H1 (cell line): Measurements from ENCODE around the gene ARMC9. TPM values are rescaled to one million over a fixed set of nuclear protein-coding genes. Genes with fewer than 3 reads are reported as not detected.

Experiments used
- CTCF ChIA-PET: fragments of 300-600 bp; sonication (Branson Sonifier 250); formaldehyde crosslinking; loops from one replicate; lab custom pipeline; 2021; ENCODE audit not compliant: partially characterized antibody; lab: Charles Lee
- POLR2A ChIA-PET: fragments of 300-600 bp; sonication (Branson Sonifier 250); formaldehyde crosslinking; loops from one replicate; lab custom pipeline; 2021; ENCODE audit warnings: inconsistent platforms; ENCODE audit not compliant: partially characterized antibody; lab: Charles Lee
- DNase-seq, 2 experiments: peaks; one replicate each; pipeline versions ENCODE4 v3.0.0 to v3.0.0-alpha.2; 2010 to 2022; ENCODE audit warnings: low spot score in 2 of 2, low read depth in 1 of 2, mixed read lengths in 1 of 2
- FAIRE-seq: peaks from 2 replicates; lab custom pipeline; 2011; peaks lifted over from hg19 to GRCh38; lab: Jason Lieb, UNC
- H2AFZ ChIP-seq: 2 replicates; pipeline ENCODE4 v1.8.1; 2012; ENCODE audit warnings: low read length, inconsistent platforms
- H2AK5ac ChIP-seq: 2 replicates; pipeline ENCODE4 v1.6.1; 2013; ENCODE audit warnings: low read depth, low read length
- H2BK120ac ChIP-seq: replicated peaks from 2 replicates; pipeline ENCODE3; 2013; ENCODE audit warnings: low read depth, low read length, inconsistent platforms
- H2BK12ac ChIP-seq: 2 replicates; pipeline ENCODE4 v1.6.1; 2013; ENCODE audit warnings: low read depth, low read length
- H2BK15ac ChIP-seq: 2 replicates; pipeline ENCODE4 v1.6.1; 2013; ENCODE audit warnings: low read length
- H2BK20ac ChIP-seq: 2 replicates; pipeline ENCODE4 v1.6.1; 2013; ENCODE audit warnings: low read length
- H2BK5ac ChIP-seq: 2 replicates; pipeline ENCODE4 v1.6.1; 2013; ENCODE audit warnings: low read depth, low read length
- H3K14ac ChIP-seq: 2 replicates; pipeline ENCODE4 v1.6.1; 2013; ENCODE audit warnings: inconsistent platforms; ENCODE audit not compliant: insufficient read length
- H3K18ac ChIP-seq: 2 replicates; pipeline ENCODE4 v1.6.1; 2013; ENCODE audit warnings: low read length; ENCODE audit errors: extremely low read depth
- H3K23ac ChIP-seq: 2 replicates; pipeline ENCODE4 v1.6.1; 2013; ENCODE audit warnings: inconsistent platforms; ENCODE audit not compliant: insufficient read length
- H3K23me2 ChIP-seq: 2 replicates; pipeline ENCODE4 v1.6.1; 2013; ENCODE audit warnings: low read depth, low read length
- H3K27ac ChIP-seq: 2 replicates; pipeline ENCODE4 v1.6.1; 2011; ENCODE audit warnings: low read depth, low read length, inconsistent platforms
- H3K27me3 ChIP-seq, 4 experiments: replicated peaks in 1 of 4; 1 replicate in 1 of 4; 2 replicates in 3 of 4; pipeline versions ENCODE4 v1.6.1 to v1.8.1; 2011 to 2013; ENCODE audit warnings: low read length in 3 of 4, mild to moderate bottlenecking in 3 of 4, inconsistent platforms in 2 of 4, mixed read lengths in 2 of 4, moderate library complexity in 1 of 4; ENCODE audit not compliant: control insufficient read depth in 3 of 4, insufficient read depth in 3 of 4; ENCODE audit errors: extremely low read depth in 1 of 4
- H3K36me3 ChIP-seq, 4 experiments: 2 replicates each; pipeline versions ENCODE4 v1.6.1 to v1.8.1; 2011 to 2013; ENCODE audit warnings: mild to moderate bottlenecking in 4 of 4, low read length in 3 of 4, moderate library complexity in 2 of 4, control low read depth in 1 of 4, inconsistent platforms in 1 of 4; ENCODE audit not compliant: insufficient read depth in 4 of 4, control insufficient read depth in 2 of 4
- H3K4ac ChIP-seq: replicated peaks from 2 replicates; pipeline ENCODE3; 2013; ENCODE audit warnings: low read length, low read depth, mixed read lengths, inconsistent platforms; ENCODE audit not compliant: insufficient read length
- H3K4me1 ChIP-seq, 4 experiments: replicated peaks in 1 of 4; 1 replicate in 1 of 4; 2 replicates in 3 of 4; pipeline versions ENCODE4 v1.6.1 to v1.8.1; 2011 to 2013; ENCODE audit warnings: low read length in 3 of 4, inconsistent platforms in 2 of 4, mixed read lengths in 1 of 4; ENCODE audit not compliant: insufficient read depth in 4 of 4, control insufficient read depth in 3 of 4
- H3K4me2 ChIP-seq, 2 experiments: 2 replicates each; pipeline versions ENCODE4 v1.6.1 to v1.8.1; 2011 to 2013; ENCODE audit warnings: low read depth in 2 of 2, low read length in 2 of 2, control low read depth in 1 of 2, inconsistent platforms in 1 of 2, mild to moderate bottlenecking in 1 of 2; ENCODE audit not compliant: insufficient read depth in 1 of 2
- H3K4me3 ChIP-seq, 4 experiments: fragments of 200-600, 300-600 bp in 1 of 4; sonication (generic), shearing (Covaris generic), sonication (Bioruptor Twin) in 1 of 4; 2 replicates each; pipeline versions ENCODE4 v1.5.1 to v1.8.1; 2011 to 2016; ENCODE audit warnings: low read length in 4 of 4, low read depth in 3 of 4, control low read depth in 2 of 4, inconsistent platforms in 2 of 4, mild to moderate bottlenecking in 2 of 4, mixed read lengths in 1 of 4, moderate library complexity in 1 of 4; ENCODE audit not compliant: insufficient read depth in 2 of 4; ENCODE audit errors: extremely low read depth in 1 of 4
- H3K56ac ChIP-seq: replicated peaks from 2 replicates; pipeline ENCODE3; 2013; ENCODE audit warnings: low read depth, mild to moderate bottlenecking, mixed read lengths, low read length, inconsistent platforms; ENCODE audit not compliant: insufficient read length
- H3K79me1 ChIP-seq: 2 replicates; pipeline ENCODE4 v1.6.1; 2013; ENCODE audit warnings: low read depth, low read length, control low read depth
- H3K79me2 ChIP-seq, 2 experiments: 2 replicates each; pipeline versions ENCODE4 v1.6.1 to v1.8.1; 2012 to 2013; ENCODE audit warnings: low read length in 2 of 2, mild to moderate bottlenecking in 2 of 2, inconsistent platforms in 1 of 2; ENCODE audit not compliant: insufficient read depth in 2 of 2, control insufficient read depth in 1 of 2
- H3K9ac ChIP-seq, 4 experiments: replicated peaks in 1 of 4; 1 replicate in 1 of 4; 2 replicates in 3 of 4; pipeline versions ENCODE4 v1.6.1 to v1.8.1; 2011 to 2013; ENCODE audit warnings: low read depth in 3 of 4, low read length in 3 of 4, control low read depth in 2 of 4, mild to moderate bottlenecking in 2 of 4, moderate library complexity in 2 of 4, inconsistent platforms in 1 of 4; ENCODE audit errors: extremely low read depth in 1 of 4
- H3K9me3 ChIP-seq, 2 experiments: 2 replicates each; pipeline versions ENCODE4 v1.6.1 to v1.8.1; 2012 to 2013; ENCODE audit warnings: mild to moderate bottlenecking in 2 of 2, moderate library complexity in 2 of 2, control low read depth in 1 of 2, inconsistent platforms in 1 of 2, low read depth in 1 of 2, low read length in 1 of 2, mixed read lengths in 1 of 2; ENCODE audit not compliant: insufficient read depth in 2 of 2
- H4K20me1 ChIP-seq, 2 experiments: replicated peaks in 1 of 2; 2 replicates each; pipeline versions ENCODE3 to v1.8.1; 2011 to 2013; ENCODE audit warnings: inconsistent platforms in 2 of 2, low read length in 2 of 2, mild to moderate bottlenecking in 1 of 2; ENCODE audit not compliant: insufficient read depth in 2 of 2, control insufficient read depth in 1 of 2
- H4K5ac ChIP-seq: 2 replicates; pipeline ENCODE4 v1.6.1; 2013; ENCODE audit warnings: low read length, low read depth, mixed read lengths, inconsistent platforms; ENCODE audit not compliant: insufficient read length
- H4K8ac ChIP-seq: 2 replicates; pipeline ENCODE4 v1.8.0; 2013; ENCODE audit warnings: mild to moderate bottlenecking, moderate library complexity, low read length, inconsistent platforms; ENCODE audit not compliant: insufficient read depth; ENCODE audit errors: extremely low read depth
- H4K91ac ChIP-seq: replicated peaks from 2 replicates; pipeline ENCODE3; 2013; ENCODE audit warnings: low read length, mixed read lengths, inconsistent platforms; ENCODE audit not compliant: insufficient read length
- BCL11A ChIP-seq, 2 experiments: IDR thresholded peaks; one replicate each; pipeline ENCODE4 v1.6.1; 2011; ENCODE audit warnings: low read depth in 2 of 2, low read length in 2 of 2, mild to moderate bottlenecking in 2 of 2
- HDAC2 ChIP-seq, 2 experiments: fragments of 300-600 bp in 1 of 2; sonication (generic) in 1 of 2; IDR thresholded peaks; 2 replicates each; pipeline ENCODE4 v1.6.1; 2011 to 2012; ENCODE audit warnings: low read depth in 2 of 2, low read length in 2 of 2, mild to moderate bottlenecking in 2 of 2, moderate library complexity in 2 of 2, borderline replicate concordance in 1 of 2, inconsistent platforms in 1 of 2
- JUND ChIP-seq: IDR thresholded peaks from 2 replicates; pipeline ENCODE4 v1.6.1; 2011; ENCODE audit warnings: mild to moderate bottlenecking, improper control_type of control experiment, low read length
- MAFK ChIP-seq: IDR thresholded peaks from 2 replicates; pipeline ENCODE4 v1.6.1; 2012; ENCODE audit warnings: low read depth, mild to moderate bottlenecking, improper control_type of control experiment, low read length
- POLR2AphosphoS5 ChIP-seq: IDR thresholded peaks from 2 replicates; pipeline ENCODE4 v1.6.1; 2011; ENCODE audit warnings: low read depth, low read length
- RNF2 ChIP-seq: fragments of 200-900, 300-1000 bp; sonication (generic); IDR thresholded peaks from 2 replicates; pipeline ENCODE4 v1.7.1; 2016; ENCODE audit warnings: borderline replicate concordance, low read depth, mild to moderate bottlenecking, antibody characterized with exemption, low read length; ENCODE audit not compliant: poor library complexity, severe bottlenecking; ENCODE audit errors: missing control alignments
- TAF1 ChIP-seq: IDR thresholded peaks from 2 replicates; pipeline ENCODE4 v1.6.1; 2011; ENCODE audit warnings: mild to moderate bottlenecking, low read depth, low read length
- TAF7 ChIP-seq: optimal IDR thresholded peaks from 2 replicates; pipeline ENCODE3; 2011; ENCODE audit warnings: low read depth, mild to moderate bottlenecking, inconsistent platforms, low read length, moderate library complexity, borderline replicate concordance
- ZNF274 ChIP-seq: IDR thresholded peaks from 2 replicates; pipeline ENCODE4 v1.7.0; 2012; ENCODE audit warnings: low read length, borderline replicate concordance; ENCODE audit errors: extremely low read depth
- WGBS, 2 experiments: shearing (Covaris generic) in 1 of 2; methylation state at CpG; one replicate each; pipeline versions ENCODE4 v1.1.6 to v1.1.7; 2013 to 2015; ENCODE audit warnings: low lambda C conversion rate in 2 of 2, mixed read lengths in 2 of 2, inconsistent platforms in 1 of 2, low coverage in 1 of 2, missing lambda C conversion rate in 1 of 2; ENCODE audit not compliant: insufficient replicate concordance in 2 of 2, insufficient coverage in 1 of 2, insufficient read length in 1 of 2; ENCODE audit errors: extremely low coverage in 1 of 2, missing lambda C conversion rate in 1 of 2; 5-methylcytosine and 5-hydroxymethylcytosine counted together
- polyA plus RNA-seq, 7 experiments: library from polyadenylated mRNA; depleted of rRNA in 3 of 7; stranded (reverse) in 5 of 7; unstranded in 2 of 7; fragments of >200 nt in 5 of 7; fragments of 200-250 nt in 2 of 7; gene quantifications; 1 replicate in 5 of 7; 2 replicates in 1 of 7; 4 replicates in 1 of 7; pipeline versions ENCODE4 v1.2.1 to v1.2.3, GENCODE V29; 2011 to 2013; ENCODE audit warnings: missing spikeins in 2 of 7, mixed read lengths in 2 of 7
- total RNA-seq: library from RNA; stranded (reverse); fragmentation: NEBNext Ultra II Directional; extraction: Animal tissue kit (Norgen Biotek cat#: 25700); gene quantifications from 2 replicates; pipeline ENCODE4 v1.2.1, GENCODE V29; 2021
- TF ChIP-seq, protein P1 (sequence below), 3 experiments: IDR thresholded peaks; 1 replicate in 2 of 3; 2 replicates in 1 of 3; pipeline versions ENCODE4 v1.5.1 to v1.6.1; 2011; ENCODE audit warnings: low read length in 3 of 3, mild to moderate bottlenecking in 3 of 3, inconsistent platforms in 2 of 3, low read depth in 1 of 3, moderate library complexity in 1 of 3; ENCODE audit not compliant: insufficient read depth in 1 of 3; ENCODE audit errors: control extremely low read depth in 1 of 3

ARMC9 gene
- total and polyA plus RNA-seq, 2 of the 8 experiments (the other 6 are each of a cell fraction or from before 2014, with no cell fraction given) = 23.2 to 36.1 TPM

DNA sequence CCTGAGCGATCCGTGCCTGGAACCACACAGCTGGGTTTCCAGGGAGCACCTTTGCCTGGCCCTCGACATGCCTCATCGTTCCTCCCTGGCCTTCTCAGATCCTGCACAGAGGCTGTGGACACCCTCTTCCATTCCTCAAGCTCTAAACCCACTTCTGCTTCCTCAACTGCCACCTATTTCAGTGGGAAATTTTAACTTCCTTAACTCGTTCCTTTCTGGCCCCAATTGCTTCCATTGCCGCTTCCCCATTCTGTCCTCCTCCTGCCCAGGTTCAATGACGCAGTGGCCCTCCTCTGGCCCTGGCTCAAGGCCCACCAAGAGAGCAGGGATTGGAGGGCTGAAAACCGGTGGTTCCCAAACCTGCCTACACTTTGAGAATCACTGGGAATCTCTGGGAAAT is 192.2 kb downstream of the ARMC9 start:
- Histone ChIP-seq H2AK5ac (peak overlapping the region; percentile 80; the same call in 1 of the 2 replicates), H3K36me3 (no peaks in the 10 kb centered on the region), H3K79me2 (no peaks in the 10 kb centered on the region), H3K56ac (no peak overlapping the region), H2BK120ac (no peak overlapping the region), H2BK15ac (peak overlapping the region; percentile 72), H4K8ac (no peak overlapping the region; the same call in 1 of the 2 replicates), H3K27me3 (no peaks in the 10 kb centered on the region), H3K27ac (no peak overlapping the region), H3K14ac (no peak overlapping the region), H2BK5ac (peak overlapping the region; percentile 44; the same call in 1 of the 2 replicates), H4K20me1 (no peaks in the 10 kb centered on the region), H3K4me3 (no peak overlapping the region), H2BK12ac (peak overlapping the region; percentile 84), H4K5ac (no peak overlapping the region), H3K79me1 (no peaks in the 10 kb centered on the region), H3K9ac (no peak overlapping the region), H3K4me1 (peaks cover 3 to 34% (median 20%) of the 10 kb centered on the region in 4 experiments), H3K9me3 (0 out of 4 replicates have a peak, but pooled peaks cover 0 to under 1% of the 10 kb centered on the region in 2 experiments), H3K23me2 (no peaks in the 10 kb centered on the region; the same call in 1 of the 2 replicates), H2BK20ac (peak overlapping the region; percentile 95), H3K4ac (peak overlapping the region; percentile 1), H2AFZ (no peak overlapping the region), H3K4me2 (no peak overlapping the region), H3K23ac (no peak overlapping the region), H3K18ac (no peak overlapping the region; the same call in 1 of the 2 replicates), H4K91ac (peak overlapping the region; percentile 76)
- FAIRE-seq (no peak), DNase-seq (no peak)
- WGBS, 2 experiments = 91% methylated on average over 8 of the region's 8 CpGs; no CpG with 5 or more reads in 1 of the 2 experiments
- ChIA-PET CTCF (interaction anchor here (0.7 to 29.5 kb wide), 8 partner anchors 10 to 146 kb away, joined by 3 to 617 read pairs (median 7); no protein-coding TSS in a partner anchor), POLR2A (interaction anchor here (0.9 to 2.2 kb wide), 3 partner anchors 20 to 149 kb away, joined by 3 to 6 read pairs (median 3); no protein-coding TSS in a partner anchor)
- TF ChIP-seq HDAC2 (IDR thresholded peaks at IDR 0.05; ENCODE audit: borderline replicate concordance in 1 of 2, low read depth in 2 of 2, low read length in 2 of 2) (no peak), TAF1 (no peak), TAF7 (no peak), ZNF274 (no peak), RNF2 (no peak), BCL11A (IDR thresholded peaks at IDR 0.05; ENCODE audit: low read depth in 2 of 2, low read length in 2 of 2) (no peak), JUND (no peak), MAFK (no peak), POLR2AphosphoS5 (no peak)
- TF ChIP-seq, protein P1, sequence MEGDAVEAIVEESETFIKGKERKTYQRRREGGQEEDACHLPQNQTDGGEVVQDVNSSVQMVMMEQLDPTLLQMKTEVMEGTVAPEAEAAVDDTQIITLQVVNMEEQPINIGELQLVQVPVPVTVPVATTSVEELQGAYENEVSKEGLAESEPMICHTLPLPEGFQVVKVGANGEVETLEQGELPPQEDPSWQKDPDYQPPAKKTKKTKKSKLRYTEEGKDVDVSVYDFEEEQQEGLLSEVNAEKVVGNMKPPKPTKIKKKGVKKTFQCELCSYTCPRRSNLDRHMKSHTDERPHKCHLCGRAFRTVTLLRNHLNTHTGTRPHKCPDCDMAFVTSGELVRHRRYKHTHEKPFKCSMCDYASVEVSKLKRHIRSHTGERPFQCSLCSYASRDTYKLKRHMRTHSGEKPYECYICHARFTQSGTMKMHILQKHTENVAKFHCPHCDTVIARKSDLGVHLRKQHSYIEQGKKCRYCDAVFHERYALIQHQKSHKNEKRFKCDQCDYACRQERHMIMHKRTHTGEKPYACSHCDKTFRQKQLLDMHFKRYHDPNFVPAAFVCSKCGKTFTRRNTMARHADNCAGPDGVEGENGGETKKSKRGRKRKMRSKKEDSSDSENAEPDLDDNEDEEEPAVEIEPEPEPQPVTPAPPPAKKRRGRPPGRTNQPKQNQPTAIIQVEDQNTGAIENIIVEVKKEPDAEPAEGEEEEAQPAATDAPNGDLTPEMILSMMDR (IDR thresholded peaks at IDR 0.05; ENCODE audit: control extremely low read depth in 1 of 3, insufficient read depth in 1 of 3, low read depth in 1 of 3, low read length in 3 of 3) = no peak
